ENCODE results near the gene OR6C76.
"Not testable (repeated sequence)": the region's sequence is repeated elsewhere in the genome, so short reads cannot be mapped to it uniquely, and the experiment has no call there.

DNA sequence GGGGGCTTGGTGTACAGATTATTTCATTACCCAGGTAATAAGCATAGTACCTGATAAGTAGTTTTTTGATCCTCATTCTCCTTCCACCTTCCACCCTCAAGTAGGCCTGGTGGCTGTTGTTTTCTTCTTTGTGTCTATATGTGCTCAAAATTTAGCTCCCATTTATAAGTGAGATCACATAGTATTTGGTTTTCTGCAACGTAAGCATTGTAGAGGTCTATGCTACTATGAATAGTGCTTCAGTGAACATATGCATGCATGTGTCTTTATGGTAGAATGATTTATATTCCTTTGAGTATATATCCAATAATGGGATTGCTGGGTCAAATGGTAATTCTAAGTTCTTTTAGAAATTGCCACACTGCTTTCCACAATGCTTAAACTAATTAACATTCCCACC lies 16.9 kb upstream of the OR6C76 start:
- TF ChIP-seq, protein P1, sequence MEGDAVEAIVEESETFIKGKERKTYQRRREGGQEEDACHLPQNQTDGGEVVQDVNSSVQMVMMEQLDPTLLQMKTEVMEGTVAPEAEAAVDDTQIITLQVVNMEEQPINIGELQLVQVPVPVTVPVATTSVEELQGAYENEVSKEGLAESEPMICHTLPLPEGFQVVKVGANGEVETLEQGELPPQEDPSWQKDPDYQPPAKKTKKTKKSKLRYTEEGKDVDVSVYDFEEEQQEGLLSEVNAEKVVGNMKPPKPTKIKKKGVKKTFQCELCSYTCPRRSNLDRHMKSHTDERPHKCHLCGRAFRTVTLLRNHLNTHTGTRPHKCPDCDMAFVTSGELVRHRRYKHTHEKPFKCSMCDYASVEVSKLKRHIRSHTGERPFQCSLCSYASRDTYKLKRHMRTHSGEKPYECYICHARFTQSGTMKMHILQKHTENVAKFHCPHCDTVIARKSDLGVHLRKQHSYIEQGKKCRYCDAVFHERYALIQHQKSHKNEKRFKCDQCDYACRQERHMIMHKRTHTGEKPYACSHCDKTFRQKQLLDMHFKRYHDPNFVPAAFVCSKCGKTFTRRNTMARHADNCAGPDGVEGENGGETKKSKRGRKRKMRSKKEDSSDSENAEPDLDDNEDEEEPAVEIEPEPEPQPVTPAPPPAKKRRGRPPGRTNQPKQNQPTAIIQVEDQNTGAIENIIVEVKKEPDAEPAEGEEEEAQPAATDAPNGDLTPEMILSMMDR (IDR thresholded peaks at IDR 0.05), result not testable (repeated sequence)
- TF ChIP-seq POLR2A (IDR thresholded peaks at IDR 0.05), result not testable (repeated sequence)
